Stimulated activated memory B cell treated with anti-CD40 and anti-IgM and Interleukin-4, amounts not matched to agents 10 μg/mL and 1 μg/mL and 100 μg/mL, for 72 hours (primary cell): Measurements from ENCODE around the gene SLC22A17.

Source experiments
- ATAC-seq: fragments of 150-1000 bp; cut with Tn5 transposase; 2 replicates; pipeline ENCODE4 v1.10.0; 2021
- H3K27ac Mint-ChIP-seq: one replicate; pipeline ENCODE4 v1.8.0; 2022; ENCODE audit warnings: mild to moderate bottlenecking, mixed read lengths
- H3K27me3 Mint-ChIP-seq: one replicate; pipeline ENCODE4 v1.8.0; 2022; ENCODE audit warnings: mixed read lengths
- H3K36me3 Mint-ChIP-seq: one replicate; pipeline ENCODE4 v1.8.0; 2022; ENCODE audit warnings: mixed read lengths
- H3K4me1 Mint-ChIP-seq: one replicate; pipeline ENCODE4 v1.8.0; 2022; ENCODE audit warnings: mixed read lengths
- H3K4me3 Mint-ChIP-seq: one replicate; pipeline ENCODE4 v1.8.0; 2022; ENCODE audit warnings: mild to moderate bottlenecking, moderate library complexity, mixed read lengths
- H3K9me3 Mint-ChIP-seq: one replicate; pipeline ENCODE4 v1.8.0; 2022; ENCODE audit warnings: mixed read lengths

The SLC22A17 gene

GRCh38 chr14:23375527-23376251, 23.0 kb upstream of the SLC22A17 start:
- H3K27me3 Mint-ChIP-seq: peaks cover 36% of the 10 kb centered on the region
- H3K4me3 Mint-ChIP-seq: no peak overlapping the region
- no peaks in the 10 kb centered on the region for H3K9me3 Mint-ChIP-seq
- no peak for ATAC-seq
- no peaks in the 10 kb centered on the region for H3K36me3 Mint-ChIP-seq
- no peak overlapping the region for H3K27ac Mint-ChIP-seq
- no peaks in the 10 kb centered on the region for H3K4me1 Mint-ChIP-seq

GRCh38 chr14:23373041-23373440, 20.4 kb upstream of the SLC22A17 start:
- H3K4me1 Mint-ChIP-seq: no peaks in the 10 kb centered on the region
- ATAC-seq: no peak
- no peak overlapping the region for H3K4me3 Mint-ChIP-seq
- no peaks in the 10 kb centered on the region for H3K36me3 Mint-ChIP-seq
- no peaks in the 10 kb centered on the region for H3K9me3 Mint-ChIP-seq
- no peak overlapping the region for H3K27ac Mint-ChIP-seq
- peaks cover 30% of the 10 kb centered on the region for H3K27me3 Mint-ChIP-seq

- Mint-ChIP-seq H3K36me3 (no peaks in the 10 kb centered on the region), H3K27me3 (peaks cover 29% of the 10 kb centered on the region), H3K4me3 (no peak within 1 kb of the TSS), H3K27ac (no peak within 1 kb of the TSS), H3K9me3 (no peaks in the 10 kb centered on the region), H3K4me1 (no peaks in the 10 kb centered on the region)
- ATAC-seq: no peak
Measured at GRCh38 chr14:23372509-23372908, 19.8 kb upstream of the SLC22A17 start, which contains the start of gene IL25. Gene IL25, plus strand, starts transcription at chr14:23372809.

GRCh38 chr14:23371865-23372264, 19.2 kb upstream of the SLC22A17 start:
- H3K4me3 Mint-ChIP-seq: no peak overlapping the region
- H3K9me3 Mint-ChIP-seq: no peaks in the 10 kb centered on the region
- no peak for ATAC-seq
- H3K27me3 Mint-ChIP-seq: peaks cover 29% of the 10 kb centered on the region
- H3K36me3 Mint-ChIP-seq: no peaks in the 10 kb centered on the region
- no peak overlapping the region for H3K27ac Mint-ChIP-seq
- no peaks in the 10 kb centered on the region for H3K4me1 Mint-ChIP-seq

- Mint-ChIP-seq H3K27ac (no peak overlapping the region), H3K4me3 (no peak overlapping the region), H3K36me3 (no peaks in the 10 kb centered on the region), H3K27me3 (peaks cover 31% of the 10 kb centered on the region), H3K9me3 (no peaks in the 10 kb centered on the region), H3K4me1 (no peaks in the 10 kb centered on the region)
- ATAC-seq: no peak
Measured at GRCh38 chr14:23370221-23370620, 17.5 kb upstream of the SLC22A17 start.

GRCh38 chr14:23366426-23366921, 13.8 kb upstream of the SLC22A17 start:
- no peak for ATAC-seq
- no peaks in the 10 kb centered on the region for H3K9me3 Mint-ChIP-seq
- no peak overlapping the region for H3K27ac Mint-ChIP-seq
- peaks cover 43% of the 10 kb centered on the region for H3K27me3 Mint-ChIP-seq
- no peak overlapping the region for H3K4me3 Mint-ChIP-seq
- no peaks in the 10 kb centered on the region for H3K36me3 Mint-ChIP-seq
- no peaks in the 10 kb centered on the region for H3K4me1 Mint-ChIP-seq

GRCh38 chr14:23365732-23366425, 13.2 kb upstream of the SLC22A17 start:
- Mint-ChIP-seq H3K4me1 (no peaks in the 10 kb centered on the region), H3K4me3 (no peak overlapping the region), H3K27ac (no peak overlapping the region), H3K27me3 (peaks cover 43% of the 10 kb centered on the region), H3K36me3 (no peaks in the 10 kb centered on the region), H3K9me3 (no peaks in the 10 kb centered on the region)
- no peak for ATAC-seq

- no peaks in the 10 kb centered on the region for H3K9me3 Mint-ChIP-seq
- no peak for ATAC-seq
- H3K4me1 Mint-ChIP-seq: no peaks in the 10 kb centered on the region
- H3K27me3 Mint-ChIP-seq: peaks cover 46% of the 10 kb centered on the region
- H3K27ac Mint-ChIP-seq: no peak within 1 kb of the TSS
- H3K36me3 Mint-ChIP-seq: no peaks in the 10 kb centered on the region
- no peak within 1 kb of the TSS for H3K4me3 Mint-ChIP-seq
Measured at GRCh38 chr14:23365036-23365731, 12.5 kb upstream of the SLC22A17 start, which contains the start of gene EFS. Gene EFS, minus strand, starts transcription at chr14:23365172. Its CDS starts 147 bp downstream, at chr14:23365025.

- Mint-ChIP-seq H3K4me3 (no peak overlapping the region), H3K36me3 (no peaks in the 10 kb centered on the region), H3K4me1 (no peaks in the 10 kb centered on the region), H3K27me3 (peaks cover 53% of the 10 kb centered on the region), H3K9me3 (no peaks in the 10 kb centered on the region), H3K27ac (no peak overlapping the region)
- no peak for ATAC-seq
Measured at GRCh38 chr14:23364164-23365035, 11.7 kb upstream of the SLC22A17 start.

GRCh38 chr14:23362200-23362599, 9.5 kb upstream of the SLC22A17 start:
- Mint-ChIP-seq H3K4me1 (no peaks in the 10 kb centered on the region), H3K9me3 (no peaks in the 10 kb centered on the region), H3K27me3 (peaks cover 42% of the 10 kb centered on the region), H3K27ac (no peak overlapping the region), H3K4me3 (no peak overlapping the region), H3K36me3 (no peaks in the 10 kb centered on the region)
- no peak for ATAC-seq

- Mint-ChIP-seq H3K36me3 (no peaks in the 10 kb centered on the region), H3K27ac (no peak overlapping the region), H3K4me3 (no peak overlapping the region), H3K27me3 (peaks cover 38% of the 10 kb centered on the region), H3K9me3 (no peaks in the 10 kb centered on the region), H3K4me1 (no peaks in the 10 kb centered on the region)
- ATAC-seq: no peak
Measured at GRCh38 chr14:23361763-23362162, 9.1 kb upstream of the SLC22A17 start.

GRCh38 chr14:23361320-23361719, 8.6 kb upstream of the SLC22A17 start:
- Mint-ChIP-seq H3K9me3 (no peaks in the 10 kb centered on the region), H3K4me1 (no peaks in the 10 kb centered on the region), H3K27ac (no peak overlapping the region), H3K27me3 (peaks cover 36% of the 10 kb centered on the region), H3K4me3 (no peak overlapping the region), H3K36me3 (no peaks in the 10 kb centered on the region)
- no peak for ATAC-seq

GRCh38 chr14:23360496-23360895, 7.8 kb upstream of the SLC22A17 start:
- no peak for ATAC-seq
- no peak overlapping the region for H3K4me3 Mint-ChIP-seq
- H3K27me3 Mint-ChIP-seq: peaks cover 41% of the 10 kb centered on the region
- H3K4me1 Mint-ChIP-seq: no peaks in the 10 kb centered on the region
- no peak overlapping the region for H3K27ac Mint-ChIP-seq
- H3K9me3 Mint-ChIP-seq: no peaks in the 10 kb centered on the region
- no peaks in the 10 kb centered on the region for H3K36me3 Mint-ChIP-seq

- no peak overlapping the region for H3K27ac Mint-ChIP-seq
- no peak for ATAC-seq
- H3K27me3 Mint-ChIP-seq: peaks cover 44% of the 10 kb centered on the region
- no peaks in the 10 kb centered on the region for H3K4me1 Mint-ChIP-seq
- H3K9me3 Mint-ChIP-seq: no peaks in the 10 kb centered on the region
- no peak overlapping the region for H3K4me3 Mint-ChIP-seq
- no peaks in the 10 kb centered on the region for H3K36me3 Mint-ChIP-seq
Measured at GRCh38 chr14:23359722-23360447, 7.2 kb upstream of the SLC22A17 start.
